Hematopoietic multipotent progenitor cell treated with erythropoietin and hydrocortisone succinate and interleukin-3 and kit ligand, for 17 days (in vitro differentiated cells): Measurements from ENCODE around the gene IMP4.

ENCODE experiments used
- DNase-seq: peaks from one replicate; pipeline ENCODE4 v3.0.0-alpha.2; 2015; ENCODE audit warnings: low spot score

IMP4 gene

DNA sequence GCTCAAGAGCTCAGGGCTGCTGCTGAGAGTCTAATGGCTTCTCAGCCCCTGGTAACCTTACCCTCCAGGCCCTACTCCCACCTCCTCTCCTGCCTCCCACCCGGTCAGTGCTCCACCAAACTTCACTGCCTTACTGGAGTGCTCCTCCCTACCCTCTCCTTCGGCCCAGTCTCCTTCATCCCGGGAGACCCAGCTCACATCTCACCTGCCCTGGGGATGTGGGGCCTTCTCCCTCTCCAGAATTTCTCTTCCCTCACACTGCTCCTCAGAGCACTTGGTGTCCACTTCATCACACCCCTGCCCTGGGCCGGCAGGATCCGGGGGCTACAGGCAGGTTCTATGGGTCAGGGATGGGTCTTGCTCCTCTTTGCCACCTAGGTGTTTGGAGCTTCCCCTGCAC, 34.8 kb downstream of the IMP4 start:
- DNase-seq, result no peak

DNA sequence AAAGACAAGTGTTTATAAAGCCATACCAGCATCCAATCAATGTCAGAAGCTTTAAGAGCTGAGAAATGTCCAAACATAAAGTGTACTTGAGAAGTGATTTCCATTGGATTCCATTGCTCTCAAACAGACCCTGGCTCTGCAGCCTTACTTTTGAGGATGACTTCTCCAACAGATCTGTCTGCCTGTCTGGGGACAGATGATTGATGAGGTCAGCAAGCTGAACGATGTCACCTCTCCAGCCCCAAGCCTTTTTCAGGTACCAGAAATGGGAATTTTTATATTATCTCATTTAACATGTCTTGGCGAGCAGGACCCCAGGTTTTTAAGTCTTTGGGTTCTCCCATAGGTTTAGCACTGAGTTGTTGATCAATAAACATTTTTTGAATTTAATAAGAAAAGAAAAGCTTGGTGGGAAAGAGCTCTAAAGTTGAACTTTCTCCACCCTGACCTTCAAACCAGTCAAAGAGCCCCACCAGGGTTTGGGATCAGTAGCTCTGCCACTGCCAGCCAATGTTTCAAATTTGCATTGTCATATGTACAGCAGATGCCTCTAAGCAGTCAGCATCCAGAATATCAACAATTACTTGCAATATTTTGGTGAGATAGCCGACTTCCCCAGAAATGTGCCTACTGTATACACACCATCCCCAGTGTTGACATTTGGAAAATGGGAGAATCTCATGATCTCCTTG, 35.7 kb downstream of the IMP4 start:
- no peak for DNase-seq

DNA sequence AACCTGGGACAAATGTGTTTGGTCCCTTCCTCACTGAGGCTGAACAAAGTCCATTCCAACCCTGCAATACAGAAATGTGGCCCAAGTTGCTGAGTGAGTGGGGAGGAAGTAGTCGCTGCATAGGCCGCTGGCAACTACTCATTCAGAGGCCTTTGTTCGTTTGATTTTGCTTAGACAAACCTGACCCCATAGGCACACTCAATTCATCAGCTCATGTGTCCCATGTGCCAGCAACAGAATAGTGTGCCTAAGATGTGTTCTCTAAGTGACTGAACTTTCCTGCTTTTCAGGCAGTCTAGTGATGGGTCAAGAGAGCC, 36.2 kb downstream of the IMP4 start:
- DNase-seq, result no peak

DNA sequence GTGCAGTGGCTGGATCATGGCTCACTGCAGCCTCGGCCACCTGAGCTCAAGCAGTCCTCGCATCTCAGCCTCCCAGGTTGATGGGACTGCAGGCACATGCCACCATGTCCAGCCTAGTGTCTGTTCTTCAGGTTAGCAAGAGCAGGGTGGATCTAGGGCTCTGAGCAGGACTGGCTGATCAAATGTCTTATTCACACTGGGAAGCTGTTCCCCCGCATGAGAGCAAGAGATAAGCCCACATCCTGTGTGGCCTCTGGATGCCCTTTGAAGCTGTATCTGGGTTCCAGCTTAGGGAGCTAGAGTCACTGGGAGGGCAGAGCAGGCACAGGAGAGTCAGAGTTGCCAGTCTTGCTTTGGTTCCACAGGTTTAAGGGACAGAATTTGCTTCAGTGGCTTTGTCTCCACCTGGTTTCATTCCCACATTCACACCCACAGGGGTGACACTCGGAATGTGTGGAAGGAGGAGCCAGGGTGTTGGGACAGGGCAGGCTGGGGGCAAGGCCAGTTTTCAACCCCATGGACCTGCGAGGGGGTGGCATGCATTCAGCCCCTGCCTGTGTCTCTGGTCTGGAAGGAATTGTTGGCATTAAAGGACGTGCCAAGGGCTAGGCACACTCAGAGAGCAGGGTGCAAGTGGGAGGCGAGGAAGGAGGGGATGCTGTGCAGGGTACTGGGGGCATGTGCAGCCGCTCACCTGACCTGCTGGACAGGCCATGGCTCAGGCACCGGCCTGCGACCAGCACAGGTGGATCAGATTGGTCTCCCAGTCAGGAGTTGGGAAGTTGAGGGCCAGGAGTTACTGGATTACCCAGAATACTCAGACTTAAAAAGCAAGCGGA, 37.6 kb downstream of the IMP4 start:
- no peak for DNase-seq

DNA sequence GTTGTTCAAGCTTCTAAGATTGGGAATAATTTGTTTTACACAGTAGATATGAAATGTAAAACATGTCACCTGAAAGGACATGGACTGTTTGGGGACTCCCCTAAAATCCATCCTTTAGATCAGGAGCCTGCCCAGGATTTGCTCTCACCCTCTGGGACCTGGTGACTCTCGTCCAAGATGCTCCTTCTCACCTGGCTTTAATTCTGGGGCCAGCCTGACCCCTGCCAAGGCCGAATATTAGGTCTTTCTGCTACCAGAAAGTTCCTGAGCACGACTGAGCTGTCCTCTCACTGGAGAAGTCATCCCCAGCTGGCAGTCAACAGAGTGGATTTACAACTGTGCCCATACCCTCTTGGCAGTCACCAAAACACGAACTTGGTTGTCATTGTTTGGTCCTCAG, 38.4 kb downstream of the IMP4 start:
- DNase-seq, result no peak

DNA sequence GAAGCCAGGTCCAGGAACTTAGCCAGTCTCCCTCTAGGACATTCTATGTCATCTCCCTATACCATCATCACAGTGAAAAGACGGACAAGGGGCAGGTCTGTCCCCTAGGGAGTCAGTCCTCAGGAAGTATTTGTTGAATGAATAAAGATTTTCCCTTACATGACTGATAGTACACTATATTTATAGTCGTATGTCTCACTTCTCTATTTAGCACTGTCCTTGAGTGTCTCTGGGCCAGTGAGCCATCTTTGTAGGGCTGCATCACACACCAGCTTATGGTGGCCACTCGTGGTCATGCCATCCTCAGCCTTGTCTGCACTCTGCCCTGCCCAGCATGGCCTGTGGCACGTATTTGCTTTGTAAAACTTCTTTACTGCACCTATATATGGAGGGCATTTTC, 38.9 kb downstream of the IMP4 start:
- no peak for DNase-seq

DNA sequence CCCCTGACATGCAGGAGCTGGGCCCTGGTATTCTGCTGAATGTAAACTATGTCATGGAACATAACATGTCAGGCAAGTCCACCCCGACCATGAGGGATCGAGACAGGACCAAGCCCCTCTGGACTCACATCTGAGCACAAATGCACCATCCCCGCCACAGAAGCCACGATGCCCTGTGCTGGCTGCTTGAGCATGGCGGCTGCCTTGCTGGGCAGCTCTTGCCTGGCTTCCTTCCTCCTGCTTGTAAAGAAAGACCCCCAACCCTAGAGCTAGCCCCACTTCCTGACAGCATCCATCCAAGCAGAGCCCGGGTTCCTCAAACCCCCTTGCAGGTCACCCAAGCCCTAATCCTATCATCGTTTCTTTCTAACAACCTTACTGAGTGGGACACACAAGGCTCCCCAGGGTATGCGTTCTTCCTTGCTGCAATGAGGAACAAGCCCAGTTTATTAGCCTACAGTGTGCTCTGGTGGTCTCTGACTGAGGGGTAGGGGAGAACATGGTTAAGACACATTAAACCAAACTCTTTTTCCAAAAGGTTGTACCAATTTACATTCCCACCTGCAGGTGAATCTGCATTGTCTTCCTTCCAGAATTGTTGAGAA, 39.7 kb downstream of the IMP4 start:
- DNase-seq, result no peak

DNA sequence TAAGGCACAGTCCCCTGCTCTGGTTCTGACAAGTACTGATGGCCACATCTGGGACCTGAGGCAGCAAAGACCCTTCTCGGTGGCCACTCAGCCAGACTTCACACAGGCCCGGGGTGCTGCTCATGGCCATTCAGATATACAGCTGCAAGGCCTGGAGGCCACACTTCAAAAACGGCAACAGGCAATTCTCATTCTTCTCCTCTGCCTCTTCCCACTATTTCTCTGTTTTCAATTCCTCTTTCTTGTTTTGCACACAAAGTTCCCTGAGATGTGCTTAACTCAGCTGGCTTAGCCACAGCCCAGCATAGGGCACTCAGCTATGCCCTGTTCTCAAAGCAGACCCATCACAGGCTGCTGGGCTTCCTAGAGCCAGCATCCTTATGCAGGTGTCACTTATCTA, 43.0 kb downstream of the IMP4 start:
- no peak for DNase-seq

DNA sequence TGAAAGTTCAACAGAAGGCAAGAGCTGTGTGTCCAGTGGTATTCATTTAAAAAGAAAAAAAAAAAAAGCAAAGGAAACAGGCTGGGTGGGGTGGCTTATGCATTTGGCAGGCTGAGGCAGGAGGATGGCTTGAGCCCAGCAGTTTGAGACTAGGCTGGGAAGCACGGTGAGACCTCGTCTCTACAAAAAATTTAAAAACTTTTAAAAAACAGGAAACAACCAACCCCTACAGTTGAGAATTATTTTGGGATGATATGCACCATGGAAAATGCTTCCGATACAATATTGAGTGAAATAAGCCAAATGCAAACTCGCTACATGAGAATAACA, 44.3 kb downstream of the IMP4 start:
- no peak for DNase-seq

DNA sequence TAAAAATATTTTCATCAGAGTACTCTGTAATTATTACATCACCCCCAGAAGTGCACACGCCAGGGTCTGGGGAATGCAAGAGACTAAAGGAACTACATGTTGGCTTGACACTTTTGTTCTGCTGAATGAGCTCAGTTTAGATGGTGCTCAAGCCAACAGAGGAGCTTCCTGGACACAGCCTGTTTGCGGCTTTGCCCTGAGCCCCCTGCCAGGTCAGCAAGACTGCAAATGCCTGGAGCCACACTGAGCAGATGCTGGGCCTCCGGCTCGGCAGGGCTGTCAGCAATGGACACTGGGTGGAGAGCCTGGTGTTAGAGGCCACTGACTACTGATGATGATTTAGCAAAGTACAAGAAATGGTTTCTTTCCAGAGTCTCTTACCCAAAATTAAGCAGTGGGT, 45.1 kb downstream of the IMP4 start:
- DNase-seq, result no peak

DNA sequence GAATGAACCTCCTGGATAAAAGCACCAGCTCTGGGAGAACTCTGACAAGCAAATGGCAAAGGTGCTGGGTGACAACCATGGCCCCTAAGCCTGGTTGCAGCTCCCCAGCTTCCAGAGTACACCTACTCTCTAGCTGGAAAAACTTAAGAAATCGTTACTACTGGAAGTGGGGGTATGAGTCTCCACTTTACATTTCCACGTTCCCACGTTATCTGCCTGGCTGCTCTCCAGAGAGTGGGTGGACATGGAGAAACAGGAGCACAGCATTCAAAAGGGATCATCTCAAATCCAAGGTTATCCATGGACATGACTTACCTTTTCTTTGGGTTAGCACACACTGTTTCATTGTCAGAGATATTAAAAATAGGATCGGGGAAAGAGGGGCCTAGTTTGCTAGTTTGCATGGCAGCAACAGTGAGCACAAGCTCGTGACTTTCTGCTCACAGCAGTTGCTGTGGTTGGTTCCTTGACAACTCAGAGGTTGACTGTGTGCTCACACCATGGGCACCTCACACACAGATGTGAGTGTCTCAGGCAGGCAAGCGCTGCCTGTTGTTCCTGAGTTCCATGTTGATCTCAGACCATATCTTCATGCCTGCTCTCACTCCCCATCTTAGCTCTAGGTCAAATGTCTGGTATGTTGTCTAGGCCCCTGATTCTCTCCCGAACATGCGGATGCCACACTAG, 45.7 kb downstream of the IMP4 start:
- DNase-seq, result no peak

DNA sequence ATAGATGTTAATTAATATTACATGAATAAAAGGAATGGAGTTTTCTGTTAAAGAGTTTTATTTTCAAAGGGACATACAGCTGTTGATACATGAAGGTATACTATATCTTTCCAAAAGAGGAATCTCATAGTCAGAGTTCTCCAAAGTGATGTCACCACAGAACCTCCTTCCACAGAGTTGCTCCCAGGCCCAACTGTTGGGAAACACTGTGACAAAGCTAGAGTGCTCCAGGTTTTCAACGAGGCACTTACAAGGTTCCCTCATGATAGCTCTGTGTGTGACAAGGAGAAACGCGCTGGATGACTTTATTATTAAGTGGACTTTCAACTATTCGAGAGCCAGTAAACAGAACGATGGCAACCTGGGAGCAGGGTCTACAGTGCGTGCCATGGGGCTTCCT, 46.7 kb downstream of the IMP4 start:
- DNase-seq, result no peak

DNA sequence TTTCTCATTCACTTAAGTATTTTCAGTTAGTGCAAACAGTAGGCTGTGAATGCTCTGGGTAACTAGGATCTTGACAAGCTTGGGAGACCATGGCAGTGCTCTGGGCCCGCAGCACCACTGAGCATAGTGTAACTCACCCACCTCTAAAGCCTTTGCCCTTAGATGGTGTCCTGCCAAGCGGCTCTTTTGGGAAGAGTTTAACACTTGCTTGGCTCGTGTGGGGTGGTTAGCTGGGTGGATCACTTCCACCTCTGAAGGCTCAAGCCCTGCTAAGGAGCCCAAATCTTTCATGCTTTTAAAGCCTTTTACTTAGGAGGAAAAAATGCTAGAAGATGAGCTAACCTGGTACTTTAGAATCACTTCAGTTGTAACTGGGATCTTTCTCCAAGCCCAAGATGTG, 47.1 kb downstream of the IMP4 start:
- no peak for DNase-seq

DNA sequence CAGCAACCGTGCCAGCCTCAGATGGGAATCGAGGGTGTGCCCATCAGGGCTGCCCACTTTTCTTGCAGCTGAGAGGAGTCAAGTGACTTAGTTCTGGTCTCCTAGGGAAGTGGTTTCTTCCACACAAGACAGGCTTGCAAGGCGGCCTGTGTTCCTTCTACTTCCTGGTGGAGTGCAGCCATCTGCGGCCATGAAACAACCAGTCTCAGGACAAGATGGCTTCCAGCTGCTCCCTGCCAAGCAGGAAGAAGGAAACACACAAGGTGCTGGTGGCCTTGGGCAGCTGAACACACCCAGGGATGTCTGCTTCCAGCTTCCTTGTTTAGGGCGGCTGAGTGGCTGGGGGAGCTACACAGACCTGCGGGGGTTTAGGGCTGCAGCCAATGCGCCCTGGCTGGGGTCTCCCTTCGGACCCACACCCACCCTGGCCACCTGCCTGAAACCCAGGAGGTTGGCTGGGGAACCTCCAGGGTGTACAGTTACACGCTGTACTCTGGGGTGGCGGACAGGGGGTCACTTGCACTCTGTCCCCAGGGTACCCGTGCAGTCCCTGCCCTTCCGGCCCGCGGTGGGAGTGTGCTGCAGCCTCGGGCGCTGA, 47.9 kb downstream of the IMP4 start:
- no peak for DNase-seq

DNA sequence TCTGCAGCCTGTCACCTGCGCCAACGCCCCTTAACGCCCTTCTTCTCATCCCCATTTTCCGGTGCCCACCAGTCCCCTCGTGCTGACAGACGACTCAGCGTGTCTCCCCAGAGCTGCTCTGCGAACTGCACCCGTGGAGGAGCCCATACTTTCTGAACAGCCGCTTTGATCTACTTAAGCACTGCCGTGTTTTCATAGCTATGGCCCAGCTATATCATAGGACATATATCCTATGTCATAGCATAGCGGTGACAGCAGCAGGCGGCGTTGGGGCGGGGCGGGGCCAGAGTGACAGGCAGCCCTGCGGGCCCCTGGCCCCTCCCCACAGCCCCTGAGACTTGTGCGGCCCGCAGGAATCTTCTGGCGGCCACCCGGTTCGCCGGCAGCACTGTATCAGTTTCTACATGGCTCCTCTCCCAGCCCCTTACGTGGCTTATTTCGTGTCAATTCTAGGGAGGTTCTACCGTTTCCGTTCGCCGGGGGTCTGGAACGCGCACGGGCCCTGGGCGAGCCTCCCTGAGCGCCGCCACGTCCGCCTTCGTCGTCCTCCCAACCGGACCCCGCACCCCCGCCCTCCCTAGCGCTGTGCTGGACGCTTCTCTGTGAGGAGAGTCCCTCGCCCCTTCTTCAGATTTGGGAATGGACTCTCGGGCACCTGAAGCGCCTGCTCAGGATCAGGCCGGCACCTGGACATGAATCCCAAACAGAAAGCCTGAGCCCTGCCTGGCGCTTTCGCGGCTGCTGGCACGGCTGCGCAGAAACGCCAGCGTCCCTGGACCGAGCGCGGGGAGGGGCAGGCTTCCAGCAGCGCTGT, 48.6 kb downstream of the IMP4 start:
- DNase-seq, result no peak

DNA sequence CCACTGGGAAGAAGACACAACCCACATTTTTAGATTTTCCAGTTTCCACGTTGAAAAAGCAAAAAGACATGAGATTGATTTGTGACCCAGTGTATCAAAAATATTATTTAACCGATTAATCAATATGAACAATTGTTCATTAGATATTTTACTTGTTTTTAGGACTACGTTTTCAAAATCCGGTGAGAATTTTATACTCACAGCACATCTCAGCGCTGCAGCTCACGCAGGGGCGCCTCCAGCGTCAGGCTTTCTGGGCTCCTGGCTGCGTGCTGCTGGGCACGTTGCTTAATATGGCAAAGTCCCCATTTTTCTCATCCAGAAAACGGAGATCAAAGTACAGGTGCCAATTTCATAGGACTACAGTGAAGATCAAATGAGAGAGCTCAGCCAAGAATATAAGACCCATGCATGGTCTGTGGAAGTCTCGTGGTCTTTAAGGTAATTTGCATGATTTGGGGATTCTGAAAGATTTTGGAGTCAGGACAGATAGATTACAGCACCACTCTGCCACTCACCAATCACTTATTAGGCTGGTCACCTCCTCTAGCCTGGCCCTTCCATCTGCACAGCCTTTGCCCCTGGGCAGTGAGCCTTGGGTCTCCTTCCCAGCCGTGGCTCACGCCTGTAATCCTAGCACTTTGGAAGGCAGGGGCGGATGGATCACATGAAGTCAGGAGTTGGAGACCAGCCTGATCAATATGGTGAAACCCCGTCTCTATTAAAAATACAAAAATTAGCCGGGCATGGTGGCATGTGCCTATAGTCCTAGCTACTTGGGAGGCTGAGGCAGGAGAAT, 49.4 kb downstream of the IMP4 start:
- no peak for DNase-seq

DNA sequence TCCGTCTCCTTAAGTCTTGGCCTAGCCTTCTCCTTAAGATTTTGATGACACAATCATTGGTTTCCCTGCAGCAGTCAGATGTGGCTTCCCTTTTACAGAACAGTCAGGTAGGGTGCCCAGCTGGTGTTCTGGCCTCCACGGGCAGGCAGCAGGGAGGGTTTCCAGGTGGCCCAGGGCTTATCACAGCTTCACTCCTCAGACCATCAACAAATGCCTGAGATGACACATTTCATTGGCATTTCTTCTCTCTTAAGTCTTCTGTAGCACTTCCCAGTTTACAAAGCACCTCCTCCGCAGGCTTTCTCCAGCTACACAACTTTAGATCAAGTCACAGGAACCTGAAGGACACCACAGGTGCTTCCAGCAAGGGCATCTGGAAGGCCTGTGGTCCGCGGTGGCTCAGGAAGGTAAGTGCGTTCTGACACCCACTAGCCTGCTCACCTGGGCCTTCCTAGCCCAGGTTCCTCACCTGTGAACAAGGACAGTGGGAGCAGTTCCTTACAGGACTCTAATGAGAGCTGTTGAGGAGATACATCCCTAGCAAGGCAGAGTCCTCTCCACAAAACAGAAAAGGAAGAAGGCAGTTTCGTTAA, 50.7 kb downstream of the IMP4 start:
- DNase-seq, result no peak
